H1 (cell line): ENCODE data around the gene PRADC1. TPM values are rescaled to one million over a fixed set of nuclear protein-coding genes. Genes with fewer than 3 reads are reported as not detected.

Source experiments
- ASH2L ChIP-seq: fragments of 200-600, 300-600 bp; sonication (generic); IDR thresholded peaks from one replicate; pipeline ENCODE4 v1.7.1; 2017; ENCODE audit warnings: low read length
- BACH1 ChIP-seq: IDR thresholded peaks from 2 replicates; pipeline ENCODE4 v1.6.1; 2012; ENCODE audit warnings: low read length, improper control_type of control experiment
- CBX5 ChIP-seq: fragments of 300-800, 300-1000 bp; sonication (generic); IDR thresholded peaks from 2 replicates; pipeline ENCODE4 v1.7.1; 2016; ENCODE audit warnings: antibody characterized with exemption, low read length, low read depth
- CEBPB ChIP-seq: IDR thresholded peaks from 2 replicates; pipeline ENCODE4 v1.6.1; 2012; ENCODE audit warnings: low read depth, low read length
- CHD1 ChIP-seq: IDR thresholded peaks from 2 replicates; pipeline ENCODE4 v1.6.1; 2012; ENCODE audit warnings: low read depth, low read length, improper control_type of control experiment
- EGR1 ChIP-seq: IDR thresholded peaks from 2 replicates; pipeline ENCODE4 v1.6.1; 2011; ENCODE audit warnings: low read depth, low read length, borderline replicate concordance
- EZH2 ChIP-seq: fragments of 200-600 bp; sonication (generic); IDR thresholded peaks from 2 replicates; pipeline ENCODE4 v1.7.1; 2012; ENCODE audit warnings: low read depth, mild to moderate bottlenecking, moderate library complexity, low read length, inconsistent platforms; ENCODE audit not compliant: severe bottlenecking
- GABPA ChIP-seq: IDR thresholded peaks from 2 replicates; pipeline ENCODE4 v1.6.1; 2011; ENCODE audit warnings: mild to moderate bottlenecking, low read length, moderate library complexity, borderline replicate concordance; ENCODE audit not compliant: insufficient read depth
- GTF2F1 ChIP-seq: IDR thresholded peaks from 2 replicates; pipeline ENCODE4 v1.6.1; 2012; ENCODE audit warnings: low read depth, low read length, improper control_type of control experiment, borderline replicate concordance
- JUND ChIP-seq: IDR thresholded peaks from 2 replicates; pipeline ENCODE4 v1.6.1; 2011; ENCODE audit warnings: mild to moderate bottlenecking, improper control_type of control experiment, low read length
- POLR2A ChIP-seq, 2 experiments: IDR thresholded peaks; 1 replicate in 1 of 2; 2 replicates in 1 of 2; pipeline ENCODE4 v1.6.1; 2011; ENCODE audit warnings: low read depth in 2 of 2, low read length in 2 of 2, mild to moderate bottlenecking in 2 of 2; ENCODE audit errors: control extremely low read depth in 1 of 2
- POLR2AphosphoS5 ChIP-seq: IDR thresholded peaks from 2 replicates; pipeline ENCODE4 v1.6.1; 2011; ENCODE audit warnings: low read depth, low read length
- RNF2 ChIP-seq: fragments of 200-900, 300-1000 bp; sonication (generic); IDR thresholded peaks from 2 replicates; pipeline ENCODE4 v1.7.1; 2016; ENCODE audit warnings: borderline replicate concordance, low read depth, mild to moderate bottlenecking, antibody characterized with exemption, low read length; ENCODE audit not compliant: poor library complexity, severe bottlenecking; ENCODE audit errors: missing control alignments
- SAP30 ChIP-seq: fragments of 300-600 bp; sonication (generic); IDR thresholded peaks from 2 replicates; pipeline ENCODE4 v1.7.1; 2012; ENCODE audit warnings: low read length, moderate library complexity, mild to moderate bottlenecking, inconsistent platforms; ENCODE audit not compliant: insufficient read depth, insufficient replicate concordance
- SIN3A ChIP-seq, 2 experiments: IDR thresholded peaks in 1 of 2; conservative IDR thresholded peaks in 1 of 2; 2 replicates each; pipeline ENCODE4 v1.6.1; 2011 to 2012; ENCODE audit warnings: low read length in 2 of 2, improper control_type of control experiment in 1 of 2, low read depth in 1 of 2, mild to moderate bottlenecking in 1 of 2
- SIRT6 ChIP-seq: IDR thresholded peaks from one replicate; pipeline ENCODE4 v1.7.1; 2012; ENCODE audit warnings: low read length, inconsistent platforms
- TAF1 ChIP-seq: IDR thresholded peaks from 2 replicates; pipeline ENCODE4 v1.6.1; 2011; ENCODE audit warnings: mild to moderate bottlenecking, low read depth, low read length
- TEAD4 ChIP-seq: IDR thresholded peaks from 2 replicates; pipeline ENCODE4 v1.6.1; 2012; ENCODE audit warnings: low read depth, low read length, inconsistent platforms, mixed read lengths
- YY1 ChIP-seq: IDR thresholded peaks from 2 replicates; pipeline ENCODE4 v1.6.1; 2011; ENCODE audit warnings: low read depth, mild to moderate bottlenecking, low read length
- polyA plus RNA-seq, 7 experiments: library from polyadenylated mRNA; depleted of rRNA in 3 of 7; stranded (reverse) in 5 of 7; unstranded in 2 of 7; fragments of >200 nt in 5 of 7; fragments of 200-250 nt in 2 of 7; gene quantifications; 1 replicate in 5 of 7; 2 replicates in 1 of 7; 4 replicates in 1 of 7; pipeline versions ENCODE4 v1.2.1 to v1.2.3, GENCODE V29; 2011 to 2013; ENCODE audit warnings: missing spikeins in 2 of 7, mixed read lengths in 2 of 7
- total RNA-seq: library from RNA; stranded (reverse); fragmentation: NEBNext Ultra II Directional; extraction: Animal tissue kit (Norgen Biotek cat#: 25700); gene quantifications from 2 replicates; pipeline ENCODE4 v1.2.1, GENCODE V29; 2021
- TF ChIP-seq, protein P1 (sequence below): IDR thresholded peaks from 2 replicates; pipeline ENCODE4 v1.6.1; 2012; ENCODE audit warnings: inconsistent platforms
- TF ChIP-seq, protein P2 (sequence below): IDR thresholded peaks from 2 replicates; pipeline ENCODE4 v1.6.1; 2012; ENCODE audit warnings: low read length, inconsistent platforms

The PRADC1 gene
- total and polyA plus RNA-seq, 2 of the 8 experiments (the other 6 are each of a cell fraction or from before 2014, with no cell fraction given): 8.9 to 13.1 TPM

DNA sequence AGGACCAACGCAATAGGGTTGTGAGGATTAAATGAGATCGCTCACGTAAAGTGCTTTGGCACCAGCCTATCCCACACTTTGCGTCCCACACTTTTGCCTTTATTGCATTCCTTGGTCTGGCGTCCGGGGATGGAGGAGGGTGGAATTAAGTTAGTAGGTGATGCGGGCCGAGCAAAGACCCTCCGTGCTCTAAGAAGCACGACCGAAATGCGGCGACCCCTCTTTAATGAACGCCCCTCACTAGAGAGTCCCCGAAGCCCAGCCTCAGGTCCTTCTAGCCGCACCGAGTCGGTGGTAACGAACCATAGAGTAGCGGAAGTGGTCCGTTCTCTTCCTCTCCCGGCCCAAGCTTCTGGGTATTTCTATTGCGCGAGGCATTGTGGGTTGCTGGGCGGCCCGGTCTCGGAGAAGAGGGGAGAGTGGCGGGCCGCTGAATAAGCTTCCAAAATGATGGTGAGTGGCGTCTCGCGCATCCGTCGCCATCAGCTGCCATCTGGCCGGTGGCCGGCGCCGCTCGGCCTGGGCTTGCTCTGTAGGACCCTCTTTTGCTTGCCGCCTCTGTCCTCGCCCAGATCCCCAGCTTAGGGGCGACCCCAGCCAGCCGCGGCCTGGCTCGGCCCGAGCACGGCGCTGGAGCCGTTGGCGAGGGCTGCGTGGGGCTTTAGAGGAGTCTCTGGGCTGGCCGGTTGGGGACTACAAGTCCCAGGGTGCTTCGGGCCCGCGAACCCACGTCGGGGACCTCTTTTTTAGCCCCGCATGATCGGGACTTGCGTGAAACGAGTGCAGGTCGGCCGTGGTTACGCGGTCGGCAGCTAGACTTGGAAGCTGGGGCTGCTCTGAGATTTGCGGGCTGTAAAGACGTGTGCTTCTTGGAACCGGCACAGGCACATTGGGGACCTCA, 1.1 kb upstream of the PRADC1 start, which contains the start of gene CCT7 (continued):
- no peak for TF ChIP-seq JUND
- no peak for TF ChIP-seq CHD1
- TF ChIP-seq, protein P1, sequence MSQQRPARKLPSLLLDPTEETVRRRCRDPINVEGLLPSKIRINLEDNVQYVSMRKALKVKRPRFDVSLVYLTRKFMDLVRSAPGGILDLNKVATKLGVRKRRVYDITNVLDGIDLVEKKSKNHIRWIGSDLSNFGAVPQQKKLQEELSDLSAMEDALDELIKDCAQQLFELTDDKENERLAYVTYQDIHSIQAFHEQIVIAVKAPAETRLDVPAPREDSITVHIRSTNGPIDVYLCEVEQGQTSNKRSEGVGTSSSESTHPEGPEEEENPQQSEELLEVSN: peak; percentile 42; the same call in 1 of the 2 replicates
- TF ChIP-seq SIRT6: peak; percentile 55
- no peak for TF ChIP-seq EZH2
- peak; percentile 93 for TF ChIP-seq EGR1
- no peak for TF ChIP-seq GTF2F1
- peak; percentile 32; the same call in 1 of the 2 replicates for TF ChIP-seq TEAD4
- no peak for TF ChIP-seq CBX5
- TF ChIP-seq TAF1: peak; percentile 97
- TF ChIP-seq POLR2AphosphoS5: peak; percentile 94
- TF ChIP-seq ASH2L: peak; percentile 77
- TF ChIP-seq YY1: 0 out of 2 replicates have a peak, but pooled peaks have one; percentile 40
- peak; percentile 87 for TF ChIP-seq BACH1
- peak; percentile 92; the same call in 1 of the 2 replicates for TF ChIP-seq GABPA
- TF ChIP-seq RNF2: no peak
- peak; percentile 77 for TF ChIP-seq SAP30
- TF ChIP-seq, protein P2, sequence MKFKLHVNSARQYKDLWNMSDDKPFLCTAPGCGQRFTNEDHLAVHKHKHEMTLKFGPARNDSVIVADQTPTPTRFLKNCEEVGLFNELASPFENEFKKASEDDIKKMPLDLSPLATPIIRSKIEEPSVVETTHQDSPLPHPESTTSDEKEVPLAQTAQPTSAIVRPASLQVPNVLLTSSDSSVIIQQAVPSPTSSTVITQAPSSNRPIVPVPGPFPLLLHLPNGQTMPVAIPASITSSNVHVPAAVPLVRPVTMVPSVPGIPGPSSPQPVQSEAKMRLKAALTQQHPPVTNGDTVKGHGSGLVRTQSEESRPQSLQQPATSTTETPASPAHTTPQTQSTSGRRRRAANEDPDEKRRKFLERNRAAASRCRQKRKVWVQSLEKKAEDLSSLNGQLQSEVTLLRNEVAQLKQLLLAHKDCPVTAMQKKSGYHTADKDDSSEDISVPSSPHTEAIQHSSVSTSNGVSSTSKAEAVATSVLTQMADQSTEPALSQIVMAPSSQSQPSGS: no peak
- TF ChIP-seq POLR2A (IDR thresholded peaks at IDR 0.05; ENCODE audit: control extremely low read depth in 1 of 2, low read depth in 2 of 2, low read length in 2 of 2): peak; percentile 94 to 98
- no peak for TF ChIP-seq CEBPB
- TF ChIP-seq SIN3A (conservative IDR thresholded peaks at IDR 0.05 in 1 of 2, IDR thresholded peaks at IDR 0.05 in 1 of 2; ENCODE audit: low read depth in 1 of 2, low read length in 2 of 2): peak; percentile 21 to 90; a peak in 2 of 4 replicates
